HT-29 (cell line): ENCODE data around the gene HINFP. TPM values are rescaled to one million over a fixed set of nuclear protein-coding genes. Genes with fewer than 3 reads are reported as not detected.
A peak's percentile ranks its signal among the peaks of the same experiment; 100 is the strongest.
"Not testable (repeated sequence)": the region's sequence is repeated elsewhere in the genome, so short reads cannot be mapped to it uniquely, and the experiment has no call there.

Experiments used
- DNase-seq: peaks from one replicate; pipeline ENCODE4 v3.0.0-alpha.2; 2015; ENCODE audit warnings: low spot score
- total RNA-seq: library from RNA; depleted of rRNA; stranded (reverse); fragments of >200 nt; shearing (Covaris generic); gene quantifications from 2 replicates; pipeline ENCODE4 v1.2.3, GENCODE V29; 2014

Gene HINFP
- total RNA-seq, 1 experiment from 2014 or later = 15.5 TPM

- DNase-seq = no peak
These were observed 4.8 kb upstream of the HINFP start for GRCh38 chr11:119116601-119117000.

- DNase-seq = no peak
These were observed 4.2 kb upstream of the HINFP start for GRCh38 chr11:119117004-119117706.

GRCh38 chr11:119118227-119118626 lies 3.2 kb upstream of the HINFP start:
- no peak for DNase-seq

GRCh38 chr11:119118946-119119345 lies 2.4 kb upstream of the HINFP start:
- DNase-seq = no peak

- no peak for DNase-seq
These were observed 757 bp upstream of the HINFP start for GRCh38 chr11:119120639-119121007.

- DNase-seq = no peak
These were observed 388 bp downstream of the HINFP start for GRCh38 chr11:119121811-119122124.

- DNase-seq = no peak
These were observed 4.4 kb downstream of the HINFP start for GRCh38 chr11:119125821-119126220.

GRCh38 chr11:119126675-119127268 lies 5.4 kb downstream of the HINFP start:
- DNase-seq = no peak

- no peak for DNase-seq
These were observed 9.3 kb downstream of the HINFP start for GRCh38 chr11:119130662-119131061.

- peak; percentile 49 for DNase-seq
These were observed 13.1 kb downstream of the HINFP start for GRCh38 chr11:119134389-119134978.

- DNase-seq = not testable (repeated sequence)
These were observed 17.9 kb downstream of the HINFP start for GRCh38 chr11:119139276-119139675.

GRCh38 chr11:119144825-119145486 lies 23.6 kb downstream of the HINFP start:
- peak; percentile 86 for DNase-seq

- DNase-seq = no peak
These were observed 24.2 kb downstream of the HINFP start for GRCh38 chr11:119145551-119145950.

- DNase-seq = no peak
These were observed 26.4 kb downstream of the HINFP start for GRCh38 chr11:119147604-119148333.

GRCh38 chr11:119148720-119149017 lies 27.3 kb downstream of the HINFP start:
- DNase-seq = no peak

GRCh38 chr11:119149018-119149785 lies 27.8 kb downstream of the HINFP start, which contains the start of gene ABCG4:
ABCG4 (plus strand) TSS chr11:119149052; CDS start chr11:119149966, 914 bp downstream.
- no peak for DNase-seq

GRCh38 chr11:119149786-119150275 lies 28.5 kb downstream of the HINFP start:
- DNase-seq = no peak

GRCh38 chr11:119152043-119152442 lies 30.7 kb downstream of the HINFP start:
- DNase-seq = no peak

- no peak for DNase-seq
These were observed 31.2 kb downstream of the HINFP start for GRCh38 chr11:119152604-119153003.

GRCh38 chr11:119153049-119153818 lies 31.9 kb downstream of the HINFP start:
- DNase-seq = no peak
